NCI-H1105 treated with DMSO at 0.1 percent for 48 hours (cell line): Measurements from ENCODE around the gene PSD4.

Experiments
- DNase-seq: peaks from one replicate; lab custom pipeline; 2025; lab: John Stamatoyannopoulos, UW

The PSD4 gene

DNA sequence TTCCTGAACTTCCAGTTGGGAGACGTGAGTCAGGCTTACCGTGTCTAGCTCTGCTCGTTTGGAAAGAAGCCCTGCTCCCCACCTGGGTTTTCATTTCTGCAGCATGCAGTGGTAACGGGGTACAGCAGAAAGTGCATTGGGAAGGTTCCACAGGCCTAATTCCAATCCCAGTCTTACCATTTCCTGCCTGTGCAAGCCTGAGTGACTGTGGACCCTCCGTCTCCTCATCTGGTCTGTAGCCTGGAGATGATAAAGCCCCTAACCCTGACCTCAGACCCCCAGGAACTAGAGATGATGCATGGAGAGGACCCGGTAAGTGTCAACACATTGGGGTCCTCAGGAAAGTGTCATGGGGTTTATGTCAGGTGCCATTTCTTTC is 5.8 kb upstream of the PSD4 start:
- DNase-seq: no peak

DNA sequence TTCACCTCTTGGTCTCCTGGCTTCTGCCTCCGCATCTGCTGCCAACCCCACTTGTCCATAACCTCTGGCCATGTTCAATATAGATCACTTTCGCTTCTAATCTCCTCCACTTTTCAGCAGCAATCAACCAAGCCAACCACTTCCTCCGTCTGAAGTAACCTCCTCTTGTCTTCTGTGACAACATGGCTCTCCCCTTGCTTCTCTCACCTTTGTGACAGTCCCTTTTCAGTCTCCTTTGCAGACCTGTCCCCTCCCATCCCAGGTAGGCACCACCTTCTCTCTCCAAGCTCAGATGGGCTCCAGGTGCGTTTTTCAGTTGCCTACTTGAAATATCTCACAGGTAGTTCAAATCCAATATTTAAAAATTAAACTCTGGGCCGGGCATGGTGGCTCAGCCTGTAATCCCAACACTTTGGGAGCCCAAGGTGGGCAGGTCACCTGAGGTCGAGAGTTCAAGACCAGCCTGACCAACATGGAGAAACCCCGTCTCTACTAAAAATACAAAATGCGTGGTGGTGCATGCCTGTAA is 4.7 kb upstream of the PSD4 start:
- DNase-seq: no peak

DNA sequence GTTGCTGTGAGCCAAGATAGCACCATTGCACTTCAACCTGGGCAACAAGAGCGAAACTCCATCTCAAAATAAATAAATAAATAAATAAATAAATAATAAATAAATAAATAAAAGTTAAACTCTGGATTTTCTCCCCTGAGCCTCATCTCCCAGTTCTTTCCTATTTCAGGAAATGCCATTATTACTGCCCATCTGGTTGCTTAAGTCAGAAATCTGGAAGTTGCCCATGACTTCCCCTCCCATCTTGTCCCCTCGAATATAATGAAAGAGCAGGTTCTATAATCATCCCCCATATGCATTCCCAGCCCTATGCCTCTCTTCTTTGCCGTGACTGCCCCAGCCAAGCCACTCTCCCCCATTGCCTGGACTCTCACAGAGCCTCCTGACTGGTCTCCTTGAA is 4.2 kb upstream of the PSD4 start:
- DNase-seq: no peak

DNA sequence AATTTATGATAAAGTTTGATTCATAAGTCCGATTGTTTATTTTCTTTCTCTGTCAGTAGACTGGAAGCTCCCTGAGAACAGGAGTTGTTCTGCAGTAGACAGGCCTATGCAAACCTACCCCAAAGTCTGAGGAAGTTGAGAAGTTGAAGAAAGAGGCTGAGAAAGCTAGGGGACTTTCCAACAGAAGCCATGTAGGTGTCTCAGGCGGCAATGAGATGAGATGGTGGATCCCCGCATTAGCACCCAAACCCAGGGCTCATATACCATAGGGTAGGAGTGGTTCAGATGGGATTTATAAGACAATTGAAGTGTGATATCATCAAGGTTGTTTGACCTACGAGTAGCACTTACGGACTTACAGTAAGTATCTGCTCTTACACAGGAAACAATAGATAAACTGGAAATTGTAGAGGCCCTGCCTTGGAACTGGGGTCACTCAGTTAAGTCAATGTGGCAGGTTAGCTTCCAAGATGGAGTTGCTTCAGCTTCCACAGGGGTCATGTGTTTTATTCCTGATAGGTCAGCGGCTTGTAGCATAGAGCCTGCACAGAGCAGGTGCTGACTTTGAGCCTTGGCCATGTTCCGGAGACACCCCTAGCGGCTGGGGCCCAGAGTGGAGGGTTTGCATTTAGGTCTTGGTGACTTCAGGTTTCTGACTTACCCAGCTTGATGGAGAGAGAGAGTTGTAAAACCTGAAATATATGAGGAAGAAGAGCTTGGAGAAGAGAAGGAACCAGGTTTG is 2.3 kb upstream of the PSD4 start:
- DNase-seq: no peak

- no peak for DNase-seq
These were observed 840 bp upstream of the PSD4 start for GRCh38 chr2:113172721-113173541.

GRCh38 chr2:113174376-113174750 is 592 bp downstream of the PSD4 start:
- no peak for DNase-seq

DNA sequence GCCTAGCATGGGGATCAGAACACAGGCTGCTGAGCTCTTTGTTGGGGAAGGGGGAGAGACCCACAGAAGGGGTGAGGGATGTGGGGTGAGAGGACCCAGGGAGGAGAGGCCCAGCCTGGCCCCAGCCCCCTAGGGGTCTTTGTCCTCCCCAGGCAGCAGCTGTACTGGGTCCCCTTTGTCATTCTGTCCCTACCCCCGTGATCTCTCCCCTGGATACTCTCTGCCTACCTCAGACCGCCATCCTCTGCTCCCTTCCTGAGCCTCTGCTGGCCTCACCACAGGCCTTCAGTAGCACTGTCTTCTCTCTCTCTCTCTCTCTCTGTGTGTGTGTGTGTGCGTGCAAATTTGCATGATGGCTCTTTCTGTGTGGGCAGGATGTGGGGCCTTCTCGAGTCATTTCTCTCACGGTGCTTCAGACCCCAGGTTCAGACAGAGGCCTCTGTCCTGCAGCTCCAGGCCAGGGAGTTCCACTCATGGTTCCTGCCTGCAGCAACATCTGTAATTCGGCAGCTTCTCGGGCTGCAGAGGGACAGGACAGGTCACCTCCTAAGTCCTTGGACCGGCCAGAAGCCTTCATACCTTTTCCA is 1.4 kb downstream of the PSD4 start:
- no peak for DNase-seq

DNA sequence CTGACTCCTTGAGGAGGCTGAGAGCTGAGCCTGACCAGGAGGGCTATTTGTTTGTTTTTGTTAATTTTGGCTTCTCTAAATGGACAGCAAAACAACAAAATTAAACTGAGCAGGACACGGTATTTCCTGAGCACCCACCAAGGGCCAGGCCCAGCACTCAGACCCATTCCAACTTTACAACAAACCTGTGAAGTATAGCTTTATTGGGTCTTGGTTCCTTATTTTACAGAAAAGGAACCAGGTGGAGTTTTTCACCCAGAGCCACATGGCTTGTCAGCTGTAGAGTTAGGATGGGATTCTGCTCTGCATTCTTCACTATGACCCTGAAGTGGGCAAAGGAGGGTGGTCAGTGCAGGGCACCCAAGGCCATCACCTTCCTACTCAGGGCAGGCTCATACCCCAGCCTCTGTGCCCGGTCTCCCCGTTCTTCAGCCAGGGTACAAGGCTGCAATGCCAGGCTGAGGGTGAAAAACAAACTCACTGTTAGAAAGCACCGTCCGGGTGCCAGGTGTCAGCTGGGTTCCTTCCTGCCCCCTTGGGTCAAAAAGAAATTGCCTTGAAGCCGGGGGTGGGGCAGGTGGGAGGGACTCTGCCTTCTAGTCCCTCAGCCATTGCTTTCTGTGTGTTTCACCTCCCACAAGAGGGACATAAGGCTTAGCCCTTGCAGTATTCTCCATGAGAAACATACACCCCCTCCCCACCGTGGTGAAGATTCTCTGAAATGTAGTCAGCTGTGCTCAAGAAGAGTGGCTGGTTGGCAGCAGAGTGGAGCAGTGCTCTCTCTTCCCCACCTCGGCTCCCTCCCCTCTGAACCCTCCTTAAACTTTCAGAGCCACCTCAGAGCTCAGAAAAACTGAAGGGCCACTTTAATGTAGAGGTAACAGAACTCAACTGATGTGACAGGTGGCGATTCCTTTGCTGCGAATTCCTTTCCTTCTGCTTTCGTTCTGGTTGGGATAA is 2.2 kb downstream of the PSD4 start:
- DNase-seq: no peak

- DNase-seq: no peak
These were observed 3.1 kb downstream of the PSD4 start for GRCh38 chr2:113176696-113177355.

GRCh38 chr2:113178069-113178746 is 4.4 kb downstream of the PSD4 start:
- no peak for DNase-seq

GRCh38 chr2:113178891-113179290 is 5.1 kb downstream of the PSD4 start:
- no peak for DNase-seq

GRCh38 chr2:113179446-113180045 is 5.8 kb downstream of the PSD4 start:
- DNase-seq: no peak

DNA sequence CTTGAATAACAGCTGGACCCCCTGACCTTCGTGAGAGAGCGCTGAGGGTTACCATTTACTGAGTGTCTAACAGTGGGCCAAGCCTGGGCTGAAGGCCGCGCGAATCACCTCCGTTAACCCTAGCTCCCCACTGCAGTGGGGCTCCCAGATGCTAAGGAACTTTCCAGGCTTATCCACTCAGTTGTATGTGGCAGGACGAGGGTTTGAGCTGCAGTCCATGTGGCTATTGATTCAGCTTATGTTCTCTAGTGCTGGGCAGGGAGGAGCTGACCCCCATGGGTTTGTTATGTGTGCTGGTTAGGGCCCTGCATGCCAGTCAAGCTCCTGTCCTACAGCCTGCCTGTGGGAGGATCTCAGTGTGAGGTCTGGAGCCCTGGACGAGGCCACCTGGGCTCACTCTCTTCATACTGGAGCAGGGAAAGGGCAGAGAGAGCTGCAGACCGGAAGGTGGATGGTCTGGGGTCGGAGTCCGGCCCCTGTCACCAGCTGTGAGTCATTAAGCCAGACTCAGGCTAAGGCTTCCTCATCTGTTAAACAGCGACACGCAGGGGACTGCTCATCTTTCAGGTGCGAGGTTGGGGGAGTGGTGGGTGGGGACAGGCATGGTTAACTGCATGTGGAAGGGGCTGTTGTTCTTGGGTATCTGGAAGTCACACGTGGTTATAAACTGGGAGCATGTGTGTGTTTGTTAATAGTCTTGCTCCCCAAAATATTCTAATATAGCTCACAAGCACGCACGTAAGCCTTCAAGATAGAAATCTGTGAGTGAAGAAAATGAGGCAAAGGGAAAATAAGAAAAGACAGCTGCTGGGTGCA is 6.6 kb downstream of the PSD4 start:
- no peak for DNase-seq

- DNase-seq: no peak
These were observed 7.7 kb downstream of the PSD4 start for GRCh38 chr2:113181258-113182051.

DNA sequence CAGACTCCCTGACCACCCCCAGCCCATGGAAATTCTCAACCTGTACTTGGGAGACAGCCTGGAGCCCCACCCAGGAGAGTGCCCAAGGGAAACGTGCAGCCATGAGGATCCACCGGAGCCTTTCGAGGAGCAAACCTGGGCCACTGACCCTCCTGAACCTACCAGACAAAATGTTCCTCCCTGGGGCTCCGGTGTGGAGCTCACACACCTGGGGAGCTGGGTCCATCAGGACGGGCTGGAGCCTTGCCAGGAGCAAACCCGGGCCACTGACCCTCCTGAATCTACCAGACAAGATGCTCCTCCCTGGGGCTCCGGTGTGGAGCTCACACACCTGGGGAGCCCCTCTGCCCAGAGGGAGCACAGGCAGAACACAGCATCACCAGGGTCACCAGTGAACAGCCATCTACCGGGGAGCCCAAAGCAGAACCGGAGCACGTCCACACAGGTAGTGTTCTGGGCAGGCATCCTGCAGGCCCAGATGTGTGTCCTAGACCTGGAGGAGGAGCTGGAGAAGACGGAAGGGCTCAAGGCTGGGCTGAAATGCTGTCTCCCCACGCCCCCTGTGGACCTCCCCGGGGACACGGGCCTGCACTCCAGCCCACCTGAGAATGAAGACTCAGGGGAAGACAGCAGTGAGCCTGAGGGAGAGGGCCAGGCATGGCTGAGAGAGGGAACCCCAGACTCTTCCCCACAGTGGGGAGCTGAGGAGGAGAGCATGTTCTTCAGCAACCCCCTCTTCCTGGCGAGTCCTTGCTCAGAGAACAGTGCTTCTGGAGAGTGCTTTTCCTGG is 8.9 kb downstream of the PSD4 start:
- no peak for DNase-seq

GRCh38 chr2:113183264-113183663 is 9.5 kb downstream of the PSD4 start:
- DNase-seq: no peak

DNA sequence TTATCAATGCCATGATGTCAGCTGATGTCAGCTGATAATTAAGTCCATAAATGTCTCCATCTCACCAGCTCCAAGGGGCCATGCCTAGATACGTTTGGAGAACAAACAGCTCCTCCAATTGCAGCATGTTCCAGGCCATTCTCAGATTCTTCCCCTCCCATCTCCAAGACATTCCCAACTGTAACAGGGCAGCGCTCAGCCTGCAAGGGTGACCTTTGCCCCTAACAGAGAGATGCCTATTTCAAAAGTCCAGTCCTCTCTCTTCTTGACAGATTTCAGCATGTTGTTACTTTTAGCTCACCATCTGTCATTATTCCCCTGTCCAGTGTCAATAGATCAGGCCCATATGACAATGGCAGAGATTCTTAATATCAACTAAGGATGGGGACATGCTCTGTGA is 9.9 kb downstream of the PSD4 start:
- no peak for DNase-seq
